HepG2 (cell line): ENCODE results near the gene ADAM8. TPM values are rescaled to one million over a fixed set of nuclear protein-coding genes. Genes with fewer than 3 reads are reported as not detected.

Source experiments
- CENPBD1 ChIP-seq: sonication (generic); formaldehyde crosslinking; IDR thresholded peaks from 2 replicates; pipeline ENCODE4 v1.8.0; 2022; ENCODE audit warnings: missing genetic modification reagents, low read depth, mild to moderate bottlenecking, borderline replicate concordance
- HIC2 ChIP-seq: sonication (generic); formaldehyde crosslinking; IDR thresholded peaks from 2 replicates; pipeline ENCODE4 v1.9.0; 2022; ENCODE audit warnings: low read depth, missing genetic modification reagents
- HNF1B ChIP-seq: sonication (generic); formaldehyde crosslinking; IDR thresholded peaks from 2 replicates; pipeline ENCODE4 v1.5.1; 2020; ENCODE audit warnings: mild to moderate bottlenecking, moderate library complexity, missing genetic modification reagents
- HNF4G ChIP-seq, 2 experiments: sonication (generic) in 1 of 2; formaldehyde crosslinking in 1 of 2; IDR thresholded peaks; 2 replicates each; pipeline versions ENCODE4 v1.4.0 to v1.6.1; 2011 to 2020; ENCODE audit warnings: borderline replicate concordance in 2 of 2, low read depth in 2 of 2, mild to moderate bottlenecking in 2 of 2, low read length in 1 of 2, missing genetic modification reagents in 1 of 2, moderate library complexity in 1 of 2
- KIAA2018 ChIP-seq: sonication (generic); formaldehyde crosslinking; IDR thresholded peaks from 2 replicates; pipeline ENCODE4 v1.5.0; 2020; ENCODE audit warnings: mild to moderate bottlenecking, missing genetic modification reagents, borderline replicate concordance
- MAX ChIP-seq: IDR thresholded peaks from 2 replicates; pipeline ENCODE4 v1.6.1; 2012; ENCODE audit warnings: inconsistent platforms
- MBNL3 ChIP-seq: fragments of 250-450 bp; sonication (Bioruptor Pico); conservative IDR thresholded peaks from 2 replicates; pipeline ENCODE4 v1.8.0; 2022; ENCODE audit warnings: mild to moderate bottlenecking, inconsistent platforms
- RORA ChIP-seq: sonication (generic); formaldehyde crosslinking; IDR thresholded peaks from 2 replicates; pipeline ENCODE4 v1.5.0; 2020; ENCODE audit warnings: mild to moderate bottlenecking, missing genetic modification reagents, moderate library complexity
- TAF1 ChIP-seq: sonication (generic); formaldehyde crosslinking; IDR thresholded peaks from 2 replicates; pipeline ENCODE4 v1.4.0; 2020; ENCODE audit warnings: missing genetic modification reagents
- ZFP36L2 ChIP-seq: sonication (generic); formaldehyde crosslinking; IDR thresholded peaks from 2 replicates; pipeline ENCODE4 v1.4.0; 2020; ENCODE audit warnings: missing genetic modification reagents
- ZFYVE20 ChIP-seq: sonication (generic); formaldehyde crosslinking; IDR thresholded peaks from 2 replicates; pipeline ENCODE4 v1.8.0; 2023; ENCODE audit warnings: low read depth, mild to moderate bottlenecking, moderate library complexity, missing genetic modification reagents, borderline replicate concordance
- ZNF18 ChIP-seq: sonication (generic); formaldehyde crosslinking; IDR thresholded peaks from 2 replicates; pipeline ENCODE4 v1.8.0; 2022; ENCODE audit warnings: mild to moderate bottlenecking, missing genetic modification reagents; ENCODE audit not compliant: insufficient replicate concordance
- ZNF569 ChIP-seq: sonication (generic); formaldehyde crosslinking; IDR thresholded peaks from 2 replicates; pipeline ENCODE4 v1.5.0; 2020; ENCODE audit warnings: mild to moderate bottlenecking, missing genetic modification reagents, moderate library complexity, borderline replicate concordance
- polyA plus RNA-seq, 8 experiments: library from polyadenylated mRNA; depleted of rRNA in 3 of 8; stranded (reverse) in 7 of 8; unstranded in 1 of 8; fragments of >200 nt; fragmentation: Illumina TruSeq in 4 of 8; extraction: Trizol in 4 of 8; gene quantifications; 2 replicates each; pipeline versions ENCODE4 v1.2.1 to v1.2.3, GENCODE V29; 2011 to 2016; ENCODE audit warnings: low read depth in 4 of 8, missing spikeins in 1 of 8, mixed read lengths in 1 of 8; ENCODE audit not compliant: insufficient read depth in 1 of 8
- total RNA-seq, 5 experiments: library from RNA; depleted of rRNA; stranded (reverse); fragments of >200 nt; fragmentation: Illumina TruSeq; extraction: Trizol; gene quantifications; 2 replicates each; pipeline ENCODE4 v1.2.3, GENCODE V29; 2016; ENCODE audit warnings: low read depth in 1 of 5

Gene ADAM8
- total and polyA plus RNA-seq, 2 of the 13 experiments (the other 11 are each of a cell fraction or from before 2014, with no cell fraction given), result 0.24 to 0.93 TPM

- TF ChIP-seq HIC2 (CRISPR knock-in tag) (no peak), MBNL3 (CRISPR knock-in tag) (no peak), MAX (peak; percentile 58), HNF4G (IDR thresholded peaks at IDR 0.05; ENCODE audit: borderline replicate concordance, low read depth, low read length) (no peak), HNF4G (CRISPR knock-in tag; IDR thresholded peaks at IDR 0.05; ENCODE audit: borderline replicate concordance, low read depth) (no peak), RORA (CRISPR knock-in tag) (no peak), TAF1 (peak; percentile 51), ZFYVE20 (CRISPR knock-in tag) (no peak), ZNF569 (no peak), ZNF18 (CRISPR knock-in tag) (no peak), HNF1B (CRISPR knock-in tag) (0 out of 2 replicates have a peak, but pooled peaks have one; percentile 5), KIAA2018 (CRISPR knock-in tag) (no peak), CENPBD1 (no peak), ZFP36L2 (no peak)
These were observed 31.9 kb upstream of the ADAM8 start, which contains the start of the genes TUBGCP2 and ZNF511 (continued) for GRCh38 chr10:133308421-133309099.
